ENCODE data around the gene SPAG16.

- no peak for TF ChIP-seq CTCF (IDR thresholded peaks at IDR 0.05)
- TF ChIP-seq TCF7L2 (IDR thresholded peaks at IDR 0.05; ENCODE audit: low read depth, low read length): no peak
Observed at GRCh38 chr2:213764849-213765248, 480.6 kb downstream of the SPAG16 start.

Data from Panc1 (cell line).